GM18867 (cell line): ENCODE data around the gene ARHGAP25.

Experiments used
- ATAC-seq: cut with Tn5 transposase; IDR thresholded peaks from one replicate; pipeline ENCODE4 v1.9.1; 2021; ENCODE audit warnings: mild to moderate bottlenecking, moderate library complexity; ENCODE audit not compliant: unreplicated experiment

Gene ARHGAP25

GRCh38 chr2:68716604-68717304 lies 17.9 kb upstream of the ARHGAP25 start:
- peak; percentile 43 for ATAC-seq

GRCh38 chr2:68717305-68717661 lies 17.3 kb upstream of the ARHGAP25 start:
- ATAC-seq, result peak; percentile 36

GRCh38 chr2:68719912-68720311 lies 14.7 kb upstream of the ARHGAP25 start:
- no peak for ATAC-seq

GRCh38 chr2:68720665-68721064 lies 13.9 kb upstream of the ARHGAP25 start:
- ATAC-seq, result no peak

- peak; percentile 66 for ATAC-seq
These were observed 13.0 kb upstream of the ARHGAP25 start for GRCh38 chr2:68721482-68722101.

- no peak for ATAC-seq
These were observed 11.9 kb upstream of the ARHGAP25 start for GRCh38 chr2:68722712-68723111.

- ATAC-seq, result no peak
These were observed 11.4 kb upstream of the ARHGAP25 start for GRCh38 chr2:68723181-68723580.

GRCh38 chr2:68726100-68726499 lies 8.5 kb upstream of the ARHGAP25 start:
- no peak for ATAC-seq

- ATAC-seq, result peak; percentile 96
These were observed 7.8 kb upstream of the ARHGAP25 start for GRCh38 chr2:68726608-68727367.

GRCh38 chr2:68727683-68728375 lies 6.8 kb upstream of the ARHGAP25 start:
- ATAC-seq, result no peak

GRCh38 chr2:68730828-68731227 lies 3.8 kb upstream of the ARHGAP25 start:
- ATAC-seq, result no peak

GRCh38 chr2:68732036-68732932 lies 2.3 kb upstream of the ARHGAP25 start:
- ATAC-seq, result no peak

GRCh38 chr2:68733365-68733764 lies 1.2 kb upstream of the ARHGAP25 start:
- no peak for ATAC-seq

GRCh38 chr2:68734176-68734575 lies 435 bp upstream of the ARHGAP25 start:
- no peak for ATAC-seq

GRCh38 chr2:68736086-68736485 lies 1.5 kb downstream of the ARHGAP25 start:
- ATAC-seq, result no peak

- ATAC-seq, result peak; percentile 33
These were observed 3.1 kb downstream of the ARHGAP25 start for GRCh38 chr2:68737711-68738110.

- no peak for ATAC-seq
These were observed 4.4 kb downstream of the ARHGAP25 start for GRCh38 chr2:68738906-68739594.

- ATAC-seq, result no peak
These were observed 5.2 kb downstream of the ARHGAP25 start for GRCh38 chr2:68739595-68740399.

GRCh38 chr2:68740400-68740914 lies 5.8 kb downstream of the ARHGAP25 start:
- no peak for ATAC-seq
